Thyroid gland (tissue), 4 donors: Measurements from ENCODE around the gene GRM1.
"Not testable (repeated sequence)": the region's sequence is repeated elsewhere in the genome, so short reads cannot be mapped to it uniquely, and the experiment has no call there.

Source experiments
- POLR2A ChIP-seq, 2 donors: fragments of 450-650 bp; IDR thresholded peaks; one replicate each; pipeline ENCODE4 v1.6.1; 2017; ENCODE audit warnings: antibody characterized with exemption in 2 of 2, mild to moderate bottlenecking in 2 of 2, moderate library complexity in 1 of 2
- TF ChIP-seq, protein P1 (sequence below), 6 experiments: fragments of 200-600 bp in 3 of 6; fragments of 450-650 bp in 3 of 6; sonication (generic) in 3 of 6; IDR thresholded peaks; one replicate each; pipeline ENCODE4 v1.5.1; 2016 to 2019; ENCODE audit warnings: antibody characterized with exemption in 6 of 6, mild to moderate bottlenecking in 2 of 6, inconsistent platforms in 1 of 6, moderate library complexity in 1 of 6

DNA sequence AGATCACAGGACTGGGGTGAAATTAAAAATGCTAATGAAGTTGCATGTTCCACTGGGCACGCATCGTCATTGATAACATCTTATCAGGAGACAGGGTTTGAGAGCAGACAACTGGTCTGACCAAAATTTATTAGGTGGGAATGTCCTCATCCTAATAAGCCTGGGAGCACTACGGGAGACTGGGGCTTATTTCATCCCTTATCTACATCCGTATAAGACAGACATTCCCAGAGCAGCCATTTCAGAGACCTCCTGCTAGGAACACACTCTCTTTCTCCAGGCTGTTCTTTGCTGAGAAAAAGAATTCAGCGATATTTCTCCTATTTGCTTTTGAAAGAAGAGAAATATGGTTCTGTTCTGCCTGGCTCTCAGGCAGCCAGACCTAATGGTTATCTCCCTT lies 214.8 kb downstream of the GRM1 start:
- TF ChIP-seq, protein P1, sequence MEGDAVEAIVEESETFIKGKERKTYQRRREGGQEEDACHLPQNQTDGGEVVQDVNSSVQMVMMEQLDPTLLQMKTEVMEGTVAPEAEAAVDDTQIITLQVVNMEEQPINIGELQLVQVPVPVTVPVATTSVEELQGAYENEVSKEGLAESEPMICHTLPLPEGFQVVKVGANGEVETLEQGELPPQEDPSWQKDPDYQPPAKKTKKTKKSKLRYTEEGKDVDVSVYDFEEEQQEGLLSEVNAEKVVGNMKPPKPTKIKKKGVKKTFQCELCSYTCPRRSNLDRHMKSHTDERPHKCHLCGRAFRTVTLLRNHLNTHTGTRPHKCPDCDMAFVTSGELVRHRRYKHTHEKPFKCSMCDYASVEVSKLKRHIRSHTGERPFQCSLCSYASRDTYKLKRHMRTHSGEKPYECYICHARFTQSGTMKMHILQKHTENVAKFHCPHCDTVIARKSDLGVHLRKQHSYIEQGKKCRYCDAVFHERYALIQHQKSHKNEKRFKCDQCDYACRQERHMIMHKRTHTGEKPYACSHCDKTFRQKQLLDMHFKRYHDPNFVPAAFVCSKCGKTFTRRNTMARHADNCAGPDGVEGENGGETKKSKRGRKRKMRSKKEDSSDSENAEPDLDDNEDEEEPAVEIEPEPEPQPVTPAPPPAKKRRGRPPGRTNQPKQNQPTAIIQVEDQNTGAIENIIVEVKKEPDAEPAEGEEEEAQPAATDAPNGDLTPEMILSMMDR (IDR thresholded peaks at IDR 0.05): not testable (repeated sequence)
- TF ChIP-seq POLR2A (IDR thresholded peaks at IDR 0.05): not testable (repeated sequence)
